ENCODE results near the gene PPFIBP2.

- TF ChIP-seq CTCF (IDR thresholded peaks at IDR 0.05; ENCODE audit: low read length) (no peak), EZH2phosphoT487 (IDR thresholded peaks at IDR 0.05; ENCODE audit: low read length) (no peak), EZH2 (optimal IDR thresholded peaks at IDR 0.05; ENCODE audit: low read depth, low read length) (no peak)
Observed at GRCh38 chr11:7534042-7534378, 20.2 kb downstream of the PPFIBP2 start.
